ENCODE data around the gene RAB8B. TPM values are rescaled to one million over a fixed set of nuclear protein-coding genes. Genes with fewer than 3 reads are reported as not detected.

Gene RAB8B
- total and polyA plus RNA-seq, 9 of the 15 experiments (the other 6 are each of a cell fraction or from before 2014, with no cell fraction given): 7.8 to 32.1 (median 24.2) TPM

DNA sequence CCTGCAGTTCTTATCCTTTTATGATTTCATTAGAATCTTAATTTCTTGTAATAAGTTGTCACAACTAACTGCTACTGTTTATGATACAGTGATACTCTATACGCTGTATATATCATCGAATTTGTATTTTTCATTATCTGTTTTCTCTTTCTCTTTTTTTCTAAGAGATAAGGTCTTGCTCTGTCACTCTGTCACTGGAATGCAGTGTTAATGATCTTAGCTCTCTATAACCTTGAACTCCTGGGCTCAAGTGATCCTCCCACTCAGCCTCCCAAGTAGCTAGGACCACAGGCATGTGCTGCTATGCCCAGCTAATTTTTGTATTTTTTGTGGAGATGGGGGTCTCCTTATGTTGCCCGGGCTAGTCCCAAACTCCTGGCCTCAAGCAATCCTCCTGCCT lies 102.8 kb downstream of the RAB8B start:
- Histone ChIP-seq H3K4me3 (no peak overlapping the region), H3K36me3 (ENCODE audit: control insufficient read depth, insufficient read depth, low read length) (no peaks in the 10 kb centered on the region), H3K9ac (ENCODE audit: insufficient read depth in 1 of 2, low read depth in 2 of 2, low read length in 2 of 2) (no peak overlapping the region), H3K4me2 (ENCODE audit: insufficient read depth, low read length) (no peak overlapping the region), H3K27me3 (ENCODE audit: control insufficient read depth in 2 of 2, insufficient read depth in 2 of 2, low read length in 2 of 2) (no peaks in the 10 kb centered on the region), H2AFZ (ENCODE audit: low read depth, low read length) (peak overlapping the region; percentile 29; the same call in 1 of the 2 replicates), H3K9me3 (replicated peaks; ENCODE audit: control insufficient read depth, insufficient read depth, low read depth, low read length) (no peaks in the 10 kb centered on the region), H3K79me2 (ENCODE audit: control insufficient read depth, insufficient read depth, low read length) (no peaks in the 10 kb centered on the region), H3K4me1 (replicated peaks in 1 of 2; ENCODE audit: control insufficient read depth in 2 of 2, insufficient read depth in 2 of 2, low read length in 2 of 2) (peaks cover 4 to 16% of the 10 kb centered on the region in 2 experiments; a peak in 4 of 5 replicates), H4K20me1 (replicated peaks; ENCODE audit: control insufficient read depth, insufficient read depth, low read length) (no peaks in the 10 kb centered on the region), H3K9me1 (ENCODE audit: control insufficient read depth, insufficient read depth, low read length) (no peaks in the 10 kb centered on the region), H3K27ac (ENCODE audit: extremely low read depth, low read depth, low read length) (no peak overlapping the region)
- ChIA-PET CTCF (ENCODE audit: low intra/inter-chr PET ratio) (no interaction called here), POLR2A (interaction anchor here (0.6 to 1.4 kb wide), 9 partner anchors 8 to 474 kb away, joined by 3 to 5 read pairs (median 3); no protein-coding TSS in a partner anchor)
- 5% methylated on average over 2 of the region's 3 CpGs for WGBS (ENCODE audit: insufficient coverage, low coverage, missing lambda C conversion rate)
- ATAC-seq (peak; percentile 57), DNase-seq (ENCODE audit: extremely low read depth in 1 of 4, low spot score in 3 of 4) (peak in 1 of 4 experiments; percentile 17), FAIRE-seq (peak; percentile 29)
- in situ Hi-C loops (cut with MboI) (loop anchor here (5.0 to 25.0 kb wide), 3 partner anchors 110 to 770 kb away; partner anchors contain the start of gene FBXL22), intact Hi-C loops (cut with micrococcal nuclease) (no loop called here)
- BruUV-seq (replicated peaks): no TSS peak
- TF ChIP-seq ARID1B (IDR thresholded peaks at IDR 0.05) (peak; percentile 47; the same call in 1 of the 2 replicates), SMAD1 (IDR thresholded peaks at IDR 0.05; ENCODE audit: low read depth, low read length, partially characterized antibody) (no peak), HNRNPUL1 (IDR thresholded peaks at IDR 0.05; ENCODE audit: low read length) (no peak), L3MBTL2 (IDR thresholded peaks at IDR 0.05) (peak; percentile 31; the same call in 1 of the 2 replicates), SRSF9 (IDR thresholded peaks at IDR 0.05; ENCODE audit: borderline replicate concordance, low read depth, low read length) (no peak), ADNP (tag; IDR thresholded peaks at IDR 0.05) (peak; percentile 41; the same call in 1 of the 2 replicates), TARDBP (IDR thresholded peaks at IDR 0.05) (no peak), SREBF2 (CRISPR knock-in tag; IDR thresholded peaks at IDR 0.05) (no peak)
- TF ChIP-seq, protein P1, sequence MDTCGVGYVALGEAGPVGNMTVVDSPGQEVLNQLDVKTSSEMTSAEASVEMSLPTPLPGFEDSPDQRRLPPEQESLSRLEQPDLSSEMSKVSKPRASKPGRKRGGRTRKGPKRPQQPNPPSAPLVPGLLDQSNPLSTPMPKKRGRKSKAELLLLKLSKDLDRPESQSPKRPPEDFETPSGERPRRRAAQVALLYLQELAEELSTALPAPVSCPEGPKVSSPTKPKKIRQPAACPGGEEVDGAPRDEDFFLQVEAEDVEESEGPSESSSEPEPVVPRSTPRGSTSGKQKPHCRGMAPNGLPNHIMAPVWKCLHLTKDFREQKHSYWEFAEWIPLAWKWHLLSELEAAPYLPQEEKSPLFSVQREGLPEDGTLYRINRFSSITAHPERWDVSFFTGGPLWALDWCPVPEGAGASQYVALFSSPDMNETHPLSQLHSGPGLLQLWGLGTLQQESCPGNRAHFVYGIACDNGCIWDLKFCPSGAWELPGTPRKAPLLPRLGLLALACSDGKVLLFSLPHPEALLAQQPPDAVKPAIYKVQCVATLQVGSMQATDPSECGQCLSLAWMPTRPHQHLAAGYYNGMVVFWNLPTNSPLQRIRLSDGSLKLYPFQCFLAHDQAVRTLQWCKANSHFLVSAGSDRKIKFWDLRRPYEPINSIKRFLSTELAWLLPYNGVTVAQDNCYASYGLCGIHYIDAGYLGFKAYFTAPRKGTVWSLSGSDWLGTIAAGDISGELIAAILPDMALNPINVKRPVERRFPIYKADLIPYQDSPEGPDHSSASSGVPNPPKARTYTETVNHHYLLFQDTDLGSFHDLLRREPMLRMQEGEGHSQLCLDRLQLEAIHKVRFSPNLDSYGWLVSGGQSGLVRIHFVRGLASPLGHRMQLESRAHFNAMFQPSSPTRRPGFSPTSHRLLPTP (IDR thresholded peaks at IDR 0.05; ENCODE audit: borderline replicate concordance, extremely low read depth, insufficient read length): no peak
- TF ChIP-seq, protein P2, sequence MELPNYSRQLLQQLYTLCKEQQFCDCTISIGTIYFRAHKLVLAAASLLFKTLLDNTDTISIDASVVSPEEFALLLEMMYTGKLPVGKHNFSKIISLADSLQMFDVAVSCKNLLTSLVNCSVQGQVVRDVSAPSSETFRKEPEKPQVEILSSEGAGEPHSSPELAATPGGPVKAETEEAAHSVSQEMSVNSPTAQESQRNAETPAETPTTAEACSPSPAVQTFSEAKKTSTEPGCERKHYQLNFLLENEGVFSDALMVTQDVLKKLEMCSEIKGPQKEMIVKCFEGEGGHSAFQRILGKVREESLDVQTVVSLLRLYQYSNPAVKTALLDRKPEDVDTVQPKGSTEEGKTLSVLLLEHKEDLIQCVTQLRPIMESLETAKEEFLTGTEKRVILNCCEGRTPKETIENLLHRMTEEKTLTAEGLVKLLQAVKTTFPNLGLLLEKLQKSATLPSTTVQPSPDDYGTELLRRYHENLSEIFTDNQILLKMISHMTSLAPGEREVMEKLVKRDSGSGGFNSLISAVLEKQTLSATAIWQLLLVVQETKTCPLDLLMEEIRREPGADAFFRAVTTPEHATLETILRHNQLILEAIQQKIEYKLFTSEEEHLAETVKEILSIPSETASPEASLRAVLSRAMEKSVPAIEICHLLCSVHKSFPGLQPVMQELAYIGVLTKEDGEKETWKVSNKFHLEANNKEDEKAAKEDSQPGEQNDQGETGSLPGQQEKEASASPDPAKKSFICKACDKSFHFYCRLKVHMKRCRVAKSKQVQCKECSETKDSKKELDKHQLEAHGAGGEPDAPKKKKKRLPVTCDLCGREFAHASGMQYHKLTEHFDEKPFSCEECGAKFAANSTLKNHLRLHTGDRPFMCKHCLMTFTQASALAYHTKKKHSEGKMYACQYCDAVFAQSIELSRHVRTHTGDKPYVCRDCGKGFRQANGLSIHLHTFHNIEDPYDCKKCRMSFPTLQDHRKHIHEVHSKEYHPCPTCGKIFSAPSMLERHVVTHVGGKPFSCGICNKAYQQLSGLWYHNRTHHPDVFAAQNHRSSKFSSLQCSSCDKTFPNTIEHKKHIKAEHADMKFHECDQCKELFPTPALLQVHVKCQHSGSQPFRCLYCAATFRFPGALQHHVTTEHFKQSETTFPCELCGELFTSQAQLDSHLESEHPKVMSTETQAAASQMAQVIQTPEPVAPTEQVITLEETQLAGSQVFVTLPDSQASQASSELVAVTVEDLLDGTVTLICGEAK (IDR thresholded peaks at IDR 0.05): no peak
- TF ChIP-seq, protein P2 (CRISPR knock-in tag; IDR thresholded peaks at IDR 0.05): no peak
